HFF-Myc (cell line): ENCODE measurements around the gene PAX2.
"Not testable (repeated sequence)": the region's sequence is repeated elsewhere in the genome, so short reads cannot be mapped to it uniquely, and the experiment has no call there.

ENCODE experiments used
- DNase-seq: peaks from one replicate; pipeline ENCODE4 v3.0.0-alpha.2; 2011; ENCODE audit warnings: low read depth; ENCODE audit errors: extremely low read depth
- H3K4me3 ChIP-seq: replicated peaks from 2 replicates; pipeline ENCODE4 v1.5.1; 2011; ENCODE audit warnings: low read depth, mild to moderate bottlenecking, control low read depth, low read length
- TF ChIP-seq, protein P1 (sequence below): IDR thresholded peaks from 2 replicates; pipeline ENCODE4 v1.5.1; 2012; ENCODE audit warnings: mild to moderate bottlenecking, low read depth, low read length, control low read depth; ENCODE audit errors: missing control alignments

PAX2 gene

DNA sequence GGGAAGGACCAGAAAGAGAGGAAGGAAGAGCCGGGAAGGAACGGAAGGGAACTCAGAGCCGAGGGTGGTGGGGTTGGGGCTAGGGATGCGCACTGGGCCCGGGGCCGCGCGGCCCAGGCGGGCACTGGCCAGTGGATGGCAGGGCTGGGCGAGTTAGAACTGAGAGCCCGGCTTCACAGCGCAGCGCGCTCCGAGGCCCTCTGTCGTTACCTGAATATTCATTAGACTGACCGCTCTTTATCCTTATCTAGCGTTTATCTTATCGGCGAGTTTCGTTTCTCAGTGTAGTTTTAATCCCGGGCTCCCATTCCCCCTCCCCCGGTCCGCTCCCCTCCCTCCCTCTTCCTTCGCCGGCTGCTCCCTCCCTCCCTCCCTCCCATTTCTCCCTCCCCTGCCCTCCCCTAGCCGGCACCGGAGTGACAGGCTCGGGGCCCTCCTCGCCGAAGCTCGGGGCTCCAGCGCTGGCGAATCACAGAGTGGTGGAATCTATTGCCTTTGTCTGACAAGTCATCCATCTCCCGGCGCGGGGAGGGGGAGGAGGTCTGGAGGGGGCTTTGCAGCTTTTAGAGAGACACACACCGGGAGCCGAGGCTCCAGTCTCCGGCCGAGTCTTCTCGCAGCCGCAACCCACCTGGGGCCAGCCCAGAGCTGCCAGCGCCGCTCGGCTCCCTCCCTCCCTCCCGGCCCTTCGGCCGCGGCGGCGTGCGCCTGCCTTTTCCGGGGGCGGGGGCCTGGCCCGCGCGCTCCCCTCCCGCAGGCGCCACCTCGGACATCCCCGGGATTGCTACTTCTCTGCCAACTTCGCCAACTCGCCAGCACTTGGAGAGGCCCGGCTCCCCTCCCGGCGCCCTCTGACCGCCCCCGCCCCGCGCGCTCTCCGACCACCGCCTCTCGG, at the start of gene PAX2:
TSS of gene PAX2 (plus strand) at position 596 of the 895 bp plus-strand sequence. CDS start 679 bp downstream, outside the sequence.
- no peak for DNase-seq
- H3K4me3 ChIP-seq = no peak within 1 kb of the TSS
- TF ChIP-seq, protein P1, sequence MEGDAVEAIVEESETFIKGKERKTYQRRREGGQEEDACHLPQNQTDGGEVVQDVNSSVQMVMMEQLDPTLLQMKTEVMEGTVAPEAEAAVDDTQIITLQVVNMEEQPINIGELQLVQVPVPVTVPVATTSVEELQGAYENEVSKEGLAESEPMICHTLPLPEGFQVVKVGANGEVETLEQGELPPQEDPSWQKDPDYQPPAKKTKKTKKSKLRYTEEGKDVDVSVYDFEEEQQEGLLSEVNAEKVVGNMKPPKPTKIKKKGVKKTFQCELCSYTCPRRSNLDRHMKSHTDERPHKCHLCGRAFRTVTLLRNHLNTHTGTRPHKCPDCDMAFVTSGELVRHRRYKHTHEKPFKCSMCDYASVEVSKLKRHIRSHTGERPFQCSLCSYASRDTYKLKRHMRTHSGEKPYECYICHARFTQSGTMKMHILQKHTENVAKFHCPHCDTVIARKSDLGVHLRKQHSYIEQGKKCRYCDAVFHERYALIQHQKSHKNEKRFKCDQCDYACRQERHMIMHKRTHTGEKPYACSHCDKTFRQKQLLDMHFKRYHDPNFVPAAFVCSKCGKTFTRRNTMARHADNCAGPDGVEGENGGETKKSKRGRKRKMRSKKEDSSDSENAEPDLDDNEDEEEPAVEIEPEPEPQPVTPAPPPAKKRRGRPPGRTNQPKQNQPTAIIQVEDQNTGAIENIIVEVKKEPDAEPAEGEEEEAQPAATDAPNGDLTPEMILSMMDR = no peak

DNA sequence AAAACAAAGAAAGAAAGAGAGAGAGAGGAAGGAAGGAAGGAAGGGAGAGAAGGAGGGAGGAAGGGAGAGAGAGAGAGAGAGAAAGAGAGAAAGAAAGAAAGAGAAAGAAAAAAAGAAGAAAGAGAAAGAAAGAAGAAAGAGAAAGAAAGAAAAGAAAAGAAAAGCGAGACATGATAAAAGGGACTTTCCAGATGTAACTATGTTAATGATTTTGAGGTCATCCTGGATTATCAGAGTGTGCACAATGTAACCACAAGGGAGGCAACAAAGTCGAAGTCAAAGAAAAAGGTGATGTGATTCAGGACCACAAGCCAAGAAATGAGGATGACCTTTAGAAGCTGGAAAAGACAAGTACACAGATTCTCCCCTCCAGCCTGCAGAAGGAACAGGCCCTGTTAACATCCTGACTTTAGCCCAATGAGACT, 48.9 kb upstream of the PAX2 start:
- TF ChIP-seq, protein P1 = no peak
- H3K4me3 ChIP-seq = no peak overlapping the region
- DNase-seq = no peak

DNA sequence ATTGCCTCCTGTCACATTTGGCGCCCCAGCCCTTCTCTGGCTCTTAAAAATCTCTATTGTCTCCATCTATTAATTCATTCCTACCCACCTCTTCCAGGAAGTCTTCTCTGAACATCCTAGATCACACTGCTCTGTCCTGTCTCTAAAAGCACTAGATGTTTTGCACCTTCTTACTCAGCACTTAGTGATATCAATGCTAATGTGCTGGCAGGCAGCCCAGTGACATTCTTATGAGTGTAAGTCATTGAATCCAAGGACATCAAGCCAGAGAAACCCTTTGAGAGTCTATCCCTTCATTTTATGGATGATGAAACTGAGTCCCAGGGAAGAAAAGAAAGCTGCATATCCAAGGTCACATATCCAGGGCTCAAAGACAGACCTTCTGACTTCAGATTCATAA, 48.3 kb upstream of the PAX2 start:
- TF ChIP-seq, protein P1 = no peak
- H3K4me3 ChIP-seq = no peak overlapping the region
- peak; percentile 11 for DNase-seq

DNA sequence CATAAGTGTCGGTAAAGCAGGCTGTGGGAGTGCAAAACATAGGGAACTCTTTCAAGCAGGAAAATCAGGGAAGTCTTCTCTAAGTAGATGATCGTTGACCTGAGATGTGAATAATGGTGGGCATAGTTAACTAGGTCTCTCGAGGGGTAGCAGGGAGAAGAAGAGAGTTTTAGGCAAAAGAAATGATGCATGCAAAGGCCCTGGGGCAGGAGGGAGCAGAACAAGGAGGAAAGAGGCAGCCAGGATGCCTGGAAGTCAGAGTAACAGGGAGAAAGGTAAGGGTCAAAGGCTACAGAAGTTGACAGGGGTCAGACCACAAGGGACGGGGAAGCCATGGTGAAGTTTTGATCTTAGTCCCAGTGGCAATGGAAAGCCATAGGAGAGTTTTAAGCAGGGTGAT, 47.8 kb upstream of the PAX2 start:
- TF ChIP-seq, protein P1 = no peak
- H3K4me3 ChIP-seq = no peak overlapping the region
- DNase-seq = no peak

DNA sequence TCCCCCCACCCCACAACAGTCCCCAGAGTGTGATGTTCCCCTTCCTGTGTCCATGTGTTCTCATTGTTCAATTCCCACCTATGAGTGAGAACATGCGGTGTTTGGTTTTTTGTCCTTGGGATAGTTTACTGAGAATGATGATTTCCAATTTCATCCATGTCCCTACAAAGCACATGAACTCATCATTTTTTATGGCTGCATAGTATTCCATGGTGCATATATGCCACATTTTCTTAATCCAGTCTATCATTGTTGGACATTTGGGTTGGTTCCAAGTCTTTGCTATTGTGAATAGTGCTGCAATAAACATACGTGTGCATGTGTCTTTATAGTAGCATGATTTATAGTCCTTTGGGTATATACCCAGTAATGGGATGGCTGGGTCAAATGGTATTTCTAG, 43.7 kb upstream of the PAX2 start:
- H3K4me3 ChIP-seq, DNase-seq: not testable (repeated sequence)

DNA sequence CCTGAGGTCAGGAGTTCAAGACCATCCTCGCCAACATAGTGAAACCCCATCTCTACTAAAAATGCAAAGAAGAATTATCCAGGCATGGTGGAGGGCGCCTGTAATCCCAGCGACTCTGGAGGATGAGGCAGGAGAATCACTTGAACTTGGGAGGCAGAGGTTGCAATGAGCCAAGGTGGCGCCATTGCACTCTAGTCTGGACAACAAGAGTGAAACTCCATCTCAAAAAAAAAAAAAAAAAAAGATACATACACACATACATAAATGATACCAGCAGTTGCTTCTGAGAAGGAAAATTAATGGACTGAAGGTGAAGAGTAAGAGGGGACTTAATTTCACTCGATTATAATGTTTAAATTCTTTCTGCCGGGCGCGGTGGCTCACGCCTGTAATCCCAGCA, 40.2 kb upstream of the PAX2 start:
- H3K4me3 ChIP-seq = no peak overlapping the region
- TF ChIP-seq, protein P1 = peak; percentile 10
- DNase-seq = no peak

DNA sequence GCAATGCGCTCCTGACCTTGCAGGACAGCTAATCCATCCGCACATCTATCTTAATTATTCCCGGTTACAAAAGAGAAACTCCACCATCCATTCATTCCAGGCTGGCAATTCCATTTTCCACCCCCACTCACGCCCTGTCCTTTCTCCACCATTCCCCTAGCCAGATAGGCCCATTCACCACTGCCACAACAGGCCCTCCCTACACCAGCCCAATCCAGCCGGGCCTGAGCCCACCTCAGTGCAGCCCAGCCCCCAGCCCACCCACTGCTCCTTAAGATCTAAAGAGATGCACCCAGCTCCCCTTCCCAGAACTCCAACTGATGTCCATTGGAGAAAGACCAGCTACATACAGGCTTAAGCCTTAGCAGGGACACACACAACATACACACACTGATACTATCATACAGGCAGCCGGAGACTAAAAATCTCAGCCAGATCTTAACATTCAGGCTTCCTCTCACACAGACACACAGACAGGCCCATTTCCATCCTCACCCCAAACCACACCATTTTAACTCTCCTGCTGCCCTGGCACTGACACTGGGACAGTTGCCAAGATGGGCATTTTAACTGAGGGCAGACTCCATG, 38.0 kb upstream of the PAX2 start:
- no peak for DNase-seq
- TF ChIP-seq, protein P1 = no peak

More for the DNA sequence above, 38.0 kb upstream of the PAX2 start:
- no peak overlapping the region for H3K4me3 ChIP-seq
